ENCODE data around the gene H2BK1. TPM values are rescaled to one million over a fixed set of nuclear protein-coding genes. Genes with fewer than 3 reads are reported as not detected.

H2BK1 gene
- total and polyA plus RNA-seq, 10 donors = 0.24 TPM; not detected in 9

GRCh38 chr7:151195616-151196450 is 14.5 kb downstream of the H2BK1 start:
- no peak for DNase-seq
- Histone ChIP-seq H3K36me3 (no peaks in the 10 kb centered on the region), H3K27me3 (replicated peaks in 1 of 7) (peaks cover 0 to 32% (median 3%) of the 10 kb centered on the region in 7 donors), H3K9me3 (no peaks in the 10 kb centered on the region), H3K4me1 (no peaks in the 10 kb centered on the region), H3K27ac (no peak overlapping the region), H3K4me3 (no peak overlapping the region)
- WGBS, 5 donors = 44 to 64% (median 47%) methylated on average over 16 to 19 of the region's 19 CpGs
- TF ChIP-seq POLR2AphosphoS5 (IDR thresholded peaks at IDR 0.05) = no peak
- intact Hi-C loops (cut with DNase I; ENCODE audit: low total_unique reads) = no loop called here

- no peak for TF ChIP-seq POLR2AphosphoS5 (IDR thresholded peaks at IDR 0.05)
- TF ChIP-seq CTCF (IDR thresholded peaks at IDR 0.05 in 8 of 11, conservative IDR thresholded peaks at IDR 0.05 in 3 of 11) = no peak
- no peak for TF ChIP-seq POLR2A (IDR thresholded peaks at IDR 0.05)
- no peak overlapping the region for H3K4me3 ChIP-seq
- intact Hi-C loops (cut with DNase I; ENCODE audit: low total_unique reads) = no loop called here
- no peak for DNase-seq
- H3K4me1 ChIP-seq = no peaks in the 10 kb centered on the region
- WGBS, 5 donors = 43 to 69% (median 63%) methylated on average over 3 to 7 of the region's 7 CpGs
- no peak overlapping the region for H3K27ac ChIP-seq
- no peaks in the 10 kb centered on the region for H3K9me3 ChIP-seq
- H3K27me3 ChIP-seq (replicated peaks in 1 of 7) = peaks cover 0 to 28% (median 3%) of the 10 kb centered on the region in 7 donors
- no peaks in the 10 kb centered on the region for H3K36me3 ChIP-seq
Measured at GRCh38 chr7:151194188-151194587, 16.1 kb downstream of the H2BK1 start.

GRCh38 chr7:151193203-151193978 is 16.9 kb downstream of the H2BK1 start:
- TF ChIP-seq CTCF (IDR thresholded peaks at IDR 0.05 in 8 of 11, conservative IDR thresholded peaks at IDR 0.05 in 3 of 11) = no peak
- no peak for TF ChIP-seq POLR2AphosphoS5 (IDR thresholded peaks at IDR 0.05)
- no peak for TF ChIP-seq POLR2A (IDR thresholded peaks at IDR 0.05)
- no peaks in the 10 kb centered on the region for H3K9me3 ChIP-seq
- no peaks in the 10 kb centered on the region for H3K36me3 ChIP-seq
- H3K27me3 ChIP-seq (replicated peaks in 1 of 7) = peaks cover 0 to 26% (median 3%) of the 10 kb centered on the region in 7 donors
- 87 to 95% (median 90%) methylated on average over 14 of the region's 14 CpGs for WGBS, 5 donors
- no peak overlapping the region for H3K27ac ChIP-seq
- no peak for DNase-seq
- no peaks in the 10 kb centered on the region for H3K4me1 ChIP-seq
- H3K4me3 ChIP-seq = no peak overlapping the region
- intact Hi-C loops (cut with DNase I; ENCODE audit: low total_unique reads) = no loop called here

- Histone ChIP-seq H3K27me3 (replicated peaks in 1 of 7) (peaks cover 0 to 26% (median 3%) of the 10 kb centered on the region in 7 donors), H3K4me1 (no peaks in the 10 kb centered on the region), H3K9me3 (no peaks in the 10 kb centered on the region), H3K27ac (no peak overlapping the region), H3K4me3 (no peak overlapping the region), H3K36me3 (no peaks in the 10 kb centered on the region)
- 70 to 98% (median 96%) methylated on average over 2 to 23 of the region's 23 CpGs for WGBS, 5 donors
- TF ChIP-seq POLR2A (IDR thresholded peaks at IDR 0.05) (no peak), POLR2AphosphoS5 (IDR thresholded peaks at IDR 0.05) (no peak), CTCF (IDR thresholded peaks at IDR 0.05 in 8 of 11, conservative IDR thresholded peaks at IDR 0.05 in 3 of 11) (no peak)
- intact Hi-C loops (cut with DNase I; ENCODE audit: low total_unique reads) = no loop called here
- DNase-seq = no peak
Measured at GRCh38 chr7:151192002-151192539, 18.2 kb downstream of the H2BK1 start.

Data from spleen (tissue), 11 donors.